Activated CD8-positive, alpha-beta memory T cell treated with anti-CD3 and anti-CD28 coated beads, Interleukin-2, amount 10 ng/mL, durations not matched to agents 7 days and 5 days (primary cell): ENCODE data around the gene BLOC1S1. TPM values are rescaled to one million over a fixed set of nuclear protein-coding genes. Genes with fewer than 3 reads are reported as not detected.

ENCODE experiments used
- ATAC-seq: fragments of 150-1000 bp; cut with Tn5 transposase; one replicate; pipeline ENCODE4 v1.10.0; 2021; ENCODE audit warnings: moderate library complexity
- CTCF ChIA-PET: fragments of 350-600 bp; sonication (Branson Sonifier 250); formaldehyde crosslinking; loops from one replicate; lab custom pipeline; 2021; ENCODE audit warnings: antibody characterized with exemption; lab: Charles Lee
- DNase-seq: peaks from one replicate; pipeline ENCODE4 v3.0.0-alpha.2; 2020
- H3K27ac Mint-ChIP-seq: one replicate; pipeline ENCODE4 v1.8.0; 2021; ENCODE audit warnings: mild to moderate bottlenecking, mixed read lengths
- H3K27me3 Mint-ChIP-seq: one replicate; pipeline ENCODE4 v1.8.0; 2021; ENCODE audit warnings: mixed read lengths
- H3K36me3 Mint-ChIP-seq: one replicate; pipeline ENCODE4 v1.8.0; 2021; ENCODE audit warnings: mild to moderate bottlenecking, mixed read lengths
- H3K4me1 Mint-ChIP-seq: one replicate; pipeline ENCODE4 v1.8.0; 2021; ENCODE audit warnings: mixed read lengths
- H3K4me3 Mint-ChIP-seq: one replicate; pipeline ENCODE4 v1.8.0; 2021; ENCODE audit warnings: mild to moderate bottlenecking, moderate library complexity, mixed read lengths
- H3K9me3 Mint-ChIP-seq: one replicate; pipeline ENCODE4 v1.8.0; 2022; ENCODE audit warnings: low read depth, mixed read lengths
- total RNA-seq, 2 experiments: library from RNA; stranded (reverse); gene quantifications; one replicate each; pipeline ENCODE4 v1.2.3, GENCODE V29; 2021

BLOC1S1 gene
- total RNA-seq, 2 experiments from 2014 or later = 151 to 152 TPM

DNA sequence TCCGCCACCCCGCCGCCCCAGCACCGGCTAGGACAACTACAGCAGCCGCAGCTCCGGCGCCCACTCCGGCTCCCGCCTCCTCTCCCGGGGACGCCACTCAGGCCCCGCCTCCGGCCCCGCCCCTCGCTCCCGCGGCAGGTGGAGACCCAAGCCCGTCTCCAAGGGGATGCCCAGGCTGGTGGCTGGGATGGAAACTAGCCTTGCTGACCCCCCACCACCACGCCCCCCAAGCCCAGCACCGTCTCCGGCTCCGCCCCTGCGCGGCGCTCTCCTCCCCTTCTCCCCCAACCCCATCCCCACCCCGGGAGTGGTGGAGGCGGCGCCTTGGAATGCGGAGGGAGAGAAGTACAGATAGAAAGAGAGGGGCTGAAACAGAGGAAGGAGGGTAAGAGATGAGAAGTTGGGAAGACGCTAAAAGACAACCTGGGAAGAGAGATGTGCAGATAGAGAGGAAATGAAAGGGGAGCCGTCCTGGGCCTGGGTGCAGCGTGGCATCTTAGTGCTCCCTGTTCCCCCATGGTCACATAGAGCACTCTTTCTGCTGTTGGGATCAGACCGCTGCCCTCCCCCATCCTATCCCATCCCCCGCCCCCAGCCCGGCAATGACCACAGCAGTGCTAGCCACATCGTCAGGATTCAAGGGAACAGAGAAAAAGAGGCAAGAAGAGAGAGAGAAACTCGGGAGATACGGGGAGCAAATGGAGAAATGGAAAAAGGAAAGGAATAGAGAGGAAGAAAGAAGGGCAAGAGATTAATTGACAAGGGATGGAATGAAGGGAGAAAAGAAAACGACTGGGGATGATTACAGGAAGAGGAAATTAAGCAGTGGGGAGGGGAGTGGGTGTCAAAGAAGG is 7.8 kb upstream of the BLOC1S1 start, which contains the start of gene ITGA7:
Gene ITGA7 (minus strand): TSS at position 64 of the 854 bp plus-strand sequence. CDS start 222 bp downstream, outside the sequence.
- no peaks in the 10 kb centered on the region for H3K36me3 Mint-ChIP-seq
- H3K9me3 Mint-ChIP-seq = no peaks in the 10 kb centered on the region
- no peak within 1 kb of the TSS for H3K27ac Mint-ChIP-seq
- peaks cover 49% of the 10 kb centered on the region for H3K27me3 Mint-ChIP-seq
- peak within 1 kb of the TSS; percentile 78 for H3K4me3 Mint-ChIP-seq
- peaks cover 16% of the 10 kb centered on the region for H3K4me1 Mint-ChIP-seq
- peak; percentile 93 for ATAC-seq
- CTCF ChIA-PET = interaction anchor here (1.0 to 1.2 kb wide), 2 partner anchors 40 to 64 kb away, joined by 3 to 5 read pairs; no protein-coding TSS in a partner anchor
- DNase-seq = peak; percentile 69

DNA sequence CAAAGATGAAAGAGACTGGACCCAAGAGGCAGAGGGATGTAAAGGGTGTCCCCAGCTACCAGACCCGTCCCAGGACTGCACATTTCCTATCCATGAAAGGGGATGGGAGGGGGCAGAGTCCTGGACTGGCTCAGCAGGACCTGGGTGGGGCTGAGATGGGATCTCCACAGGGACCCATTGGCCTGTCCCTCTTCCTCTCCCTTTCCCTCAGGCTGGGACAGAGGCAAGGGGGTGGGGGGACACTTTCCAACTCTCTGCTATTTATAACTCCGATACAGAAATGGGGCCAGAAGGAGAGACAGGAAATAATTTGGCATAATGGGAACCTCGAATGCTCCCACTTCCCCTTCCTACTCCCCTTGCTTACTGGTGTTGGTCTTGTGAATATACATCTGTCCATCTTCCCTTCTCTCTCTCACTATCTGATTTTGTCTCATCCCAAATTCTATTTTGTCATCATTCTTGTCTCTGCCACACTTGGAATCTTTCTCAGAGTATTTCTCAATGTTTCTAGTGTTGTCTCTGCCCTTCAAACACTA is 7.1 kb upstream of the BLOC1S1 start:
- Mint-ChIP-seq H3K27me3 (peaks cover 49% of the 10 kb centered on the region), H3K36me3 (no peaks in the 10 kb centered on the region), H3K9me3 (no peaks in the 10 kb centered on the region), H3K27ac (no peak overlapping the region), H3K4me1 (peaks cover 16% of the 10 kb centered on the region), H3K4me3 (peak overlapping the region; percentile 78)
- DNase-seq (no peak), ATAC-seq (no peak)
- CTCF ChIA-PET = no interaction called here

DNA sequence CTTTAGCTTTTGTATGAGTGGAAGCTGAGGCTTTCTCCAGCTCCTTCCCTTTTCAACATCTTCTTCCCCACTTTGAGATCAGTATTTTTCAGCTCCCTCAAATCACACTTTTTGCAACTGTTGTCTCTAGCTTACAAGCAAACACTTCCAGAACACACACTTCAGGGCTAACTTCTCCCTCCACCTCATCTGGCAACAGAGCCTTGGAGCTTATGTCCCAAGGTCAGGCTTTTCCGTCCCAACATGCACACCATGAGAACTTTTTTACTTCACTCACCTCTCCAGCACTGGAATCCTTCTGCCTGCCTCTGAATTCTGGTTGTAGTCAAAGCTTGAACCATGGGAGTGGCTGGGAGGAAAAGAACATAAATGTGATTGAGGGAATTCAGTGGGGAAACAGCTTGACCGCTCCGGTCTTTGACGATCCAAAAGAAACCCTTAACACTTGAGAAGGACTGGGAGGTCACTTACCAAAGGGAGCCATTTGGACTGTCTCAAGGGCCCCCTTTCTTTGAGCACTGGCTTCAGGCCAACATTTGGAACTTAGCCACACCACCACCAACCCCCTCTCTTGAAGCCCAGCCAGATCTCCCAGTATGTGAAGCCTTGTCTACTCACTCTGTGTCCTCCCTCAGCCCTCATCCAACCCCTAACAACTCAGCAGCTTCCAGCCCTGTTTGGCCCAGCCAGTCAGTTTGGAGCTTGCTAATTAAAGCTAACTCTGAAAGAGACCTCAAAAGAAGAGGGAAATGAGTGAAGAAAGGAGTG is 3.9 kb upstream of the BLOC1S1 start:
- CTCF ChIA-PET = interaction anchor here (1.0 kb wide), 1 partner anchor 9 kb away, joined by 3 read pairs; no protein-coding TSS in a partner anchor
- H3K9me3 Mint-ChIP-seq = no peaks in the 10 kb centered on the region
- ATAC-seq (no peak), DNase-seq (no peak)
- no peaks in the 10 kb centered on the region for H3K36me3 Mint-ChIP-seq
- H3K27ac Mint-ChIP-seq = no peak overlapping the region
- H3K27me3 Mint-ChIP-seq = peaks cover 37% of the 10 kb centered on the region
- H3K4me3 Mint-ChIP-seq = no peak overlapping the region
- peaks cover 27% of the 10 kb centered on the region for H3K4me1 Mint-ChIP-seq

DNA sequence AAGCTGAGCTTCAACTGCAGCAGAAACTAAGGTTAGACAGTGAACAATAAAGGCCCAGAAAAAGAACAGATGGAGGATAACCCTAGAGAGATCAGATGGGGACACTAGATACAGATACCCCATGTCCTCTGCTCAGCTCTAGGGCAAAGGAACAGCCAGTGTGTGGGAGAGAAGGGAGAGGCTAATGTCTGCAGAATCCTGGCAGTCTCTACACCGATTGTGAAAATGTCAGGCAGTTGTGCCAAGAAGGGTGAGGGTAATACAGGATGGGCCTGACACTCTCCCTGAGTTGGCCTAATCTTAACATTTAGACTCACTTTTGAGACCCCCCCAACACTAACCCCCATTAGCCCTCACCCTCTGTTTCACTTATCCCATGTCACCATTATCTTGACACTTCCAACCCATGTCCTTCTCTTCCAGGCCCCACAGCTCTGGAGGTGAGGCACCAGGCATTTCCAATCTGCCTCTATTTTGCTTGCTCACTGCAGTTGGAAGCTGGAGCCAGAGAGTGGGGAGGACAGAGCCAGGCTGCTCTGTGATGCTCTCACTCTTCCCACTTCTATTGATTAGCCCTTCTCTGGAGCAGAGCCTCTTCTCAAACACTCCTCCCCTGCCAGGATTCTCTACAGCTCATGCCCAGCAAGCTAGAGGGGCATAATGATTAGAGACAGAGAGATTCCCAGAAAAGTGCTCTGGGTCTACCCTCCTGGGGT is 3.0 kb upstream of the BLOC1S1 start:
- CTCF ChIA-PET = interaction anchor here (1.0 kb wide), 1 partner anchor 8 kb away, joined by 3 read pairs; no protein-coding TSS in a partner anchor
- Mint-ChIP-seq H3K27me3 (peaks cover 31% of the 10 kb centered on the region), H3K27ac (no peak overlapping the region), H3K36me3 (no peaks in the 10 kb centered on the region), H3K4me3 (no peak overlapping the region), H3K4me1 (peaks cover 34% of the 10 kb centered on the region), H3K9me3 (no peaks in the 10 kb centered on the region)
- DNase-seq = no peak
- no peak for ATAC-seq

DNA sequence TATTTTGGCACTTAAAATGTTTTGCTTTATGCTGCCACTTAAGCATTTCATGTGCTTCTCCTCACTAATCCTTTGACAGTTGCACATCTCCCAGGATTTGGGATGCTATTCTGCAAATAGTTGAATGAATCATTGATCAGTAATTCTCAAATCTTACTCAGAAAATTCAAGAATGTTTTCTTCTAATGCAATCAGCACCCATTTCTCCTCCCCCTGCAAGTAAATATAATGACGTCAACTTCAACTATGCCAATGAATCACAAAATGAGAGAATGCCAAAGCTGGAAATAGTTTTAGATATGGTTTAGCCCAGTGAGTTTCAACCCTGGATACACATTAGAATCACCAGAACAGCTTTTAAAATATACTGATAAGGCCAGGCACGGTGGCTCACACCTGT is 2.1 kb upstream of the BLOC1S1 start:
- no peaks in the 10 kb centered on the region for H3K9me3 Mint-ChIP-seq
- H3K27ac Mint-ChIP-seq = no peak overlapping the region
- no peak overlapping the region for H3K4me3 Mint-ChIP-seq
- ATAC-seq (no peak), DNase-seq (no peak)
- CTCF ChIA-PET = no interaction called here
- peaks cover 35% of the 10 kb centered on the region for H3K4me1 Mint-ChIP-seq
- H3K27me3 Mint-ChIP-seq = peaks cover 25% of the 10 kb centered on the region
- peaks cover 5% of the 10 kb centered on the region for H3K36me3 Mint-ChIP-seq

DNA sequence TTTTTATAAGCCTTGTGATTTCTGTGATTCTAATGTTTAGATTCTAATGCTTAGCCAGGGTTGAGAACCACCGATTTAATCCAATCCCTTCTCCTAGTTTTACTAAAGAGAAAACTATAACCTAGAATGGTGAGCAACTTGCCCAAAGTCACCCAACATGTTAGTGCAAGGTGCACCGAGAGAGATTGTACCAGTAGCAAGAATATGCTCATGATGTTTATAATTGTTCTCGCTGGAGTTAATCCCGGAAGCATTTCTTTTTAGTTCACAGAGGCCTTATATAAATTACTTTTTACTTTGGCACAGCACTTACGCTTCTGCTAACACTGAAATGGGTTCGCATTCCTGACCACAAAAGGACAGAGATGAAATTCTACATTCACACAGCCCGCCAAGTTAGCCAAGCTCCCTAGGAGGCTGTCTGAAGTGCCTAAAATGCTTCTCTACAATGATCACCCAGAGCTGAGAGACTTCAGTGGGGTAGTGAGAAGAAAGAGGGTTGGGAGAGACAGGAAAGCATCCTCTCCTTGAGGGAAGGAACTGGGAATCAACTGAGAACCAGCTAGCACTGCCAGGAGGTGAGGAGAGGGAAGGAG is 579 bp upstream of the BLOC1S1 start:
- DNase-seq (no peak), ATAC-seq (no peak)
- H3K27ac Mint-ChIP-seq = peak overlapping the region; percentile 90
- peaks cover 42% of the 10 kb centered on the region for H3K4me1 Mint-ChIP-seq
- no peaks in the 10 kb centered on the region for H3K9me3 Mint-ChIP-seq
- H3K4me3 Mint-ChIP-seq = peak overlapping the region; percentile 90
- CTCF ChIA-PET = interaction anchor here (0.8 to 11.3 kb wide), 8 partner anchors 9 to 225 kb away, joined by 3 to 233 read pairs (median 8); partner anchors contain the start of gene CD63
- peaks cover 5% of the 10 kb centered on the region for H3K36me3 Mint-ChIP-seq
- peaks cover 12% of the 10 kb centered on the region for H3K27me3 Mint-ChIP-seq

DNA sequence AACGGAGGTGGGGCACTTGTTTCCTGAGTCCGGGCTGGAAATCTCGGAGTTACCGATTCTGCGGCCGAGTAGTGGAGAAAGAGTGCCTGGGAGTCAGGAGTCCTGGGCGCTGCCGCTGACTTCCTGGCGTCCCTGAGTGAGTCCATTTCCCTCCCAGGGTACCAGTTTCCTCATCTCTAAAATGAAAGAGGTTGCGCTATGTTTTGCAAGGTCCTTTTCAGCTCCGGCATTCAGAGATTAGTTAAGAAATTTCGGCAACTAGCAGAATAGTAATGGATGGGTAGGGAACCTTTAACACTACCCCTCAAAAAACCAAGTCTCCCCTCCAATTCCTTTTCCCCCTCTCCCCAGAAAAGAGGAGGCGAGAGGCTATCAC is 724 bp downstream of the BLOC1S1 start:
- Mint-ChIP-seq H3K9me3 (no peaks in the 10 kb centered on the region), H3K27ac (peak overlapping the region; percentile 90), H3K27me3 (peaks cover 7% of the 10 kb centered on the region), H3K4me1 (peaks cover 55% of the 10 kb centered on the region), H3K36me3 (peaks cover 5% of the 10 kb centered on the region), H3K4me3 (peak overlapping the region; percentile 90)
- ATAC-seq (no peak), DNase-seq (no peak)
- CTCF ChIA-PET = interaction anchor here (1.4 to 11.3 kb wide), 6 partner anchors 8 to 224 kb away, joined by 5 to 233 read pairs (median 12); partner anchors contain the start of gene CD63

DNA sequence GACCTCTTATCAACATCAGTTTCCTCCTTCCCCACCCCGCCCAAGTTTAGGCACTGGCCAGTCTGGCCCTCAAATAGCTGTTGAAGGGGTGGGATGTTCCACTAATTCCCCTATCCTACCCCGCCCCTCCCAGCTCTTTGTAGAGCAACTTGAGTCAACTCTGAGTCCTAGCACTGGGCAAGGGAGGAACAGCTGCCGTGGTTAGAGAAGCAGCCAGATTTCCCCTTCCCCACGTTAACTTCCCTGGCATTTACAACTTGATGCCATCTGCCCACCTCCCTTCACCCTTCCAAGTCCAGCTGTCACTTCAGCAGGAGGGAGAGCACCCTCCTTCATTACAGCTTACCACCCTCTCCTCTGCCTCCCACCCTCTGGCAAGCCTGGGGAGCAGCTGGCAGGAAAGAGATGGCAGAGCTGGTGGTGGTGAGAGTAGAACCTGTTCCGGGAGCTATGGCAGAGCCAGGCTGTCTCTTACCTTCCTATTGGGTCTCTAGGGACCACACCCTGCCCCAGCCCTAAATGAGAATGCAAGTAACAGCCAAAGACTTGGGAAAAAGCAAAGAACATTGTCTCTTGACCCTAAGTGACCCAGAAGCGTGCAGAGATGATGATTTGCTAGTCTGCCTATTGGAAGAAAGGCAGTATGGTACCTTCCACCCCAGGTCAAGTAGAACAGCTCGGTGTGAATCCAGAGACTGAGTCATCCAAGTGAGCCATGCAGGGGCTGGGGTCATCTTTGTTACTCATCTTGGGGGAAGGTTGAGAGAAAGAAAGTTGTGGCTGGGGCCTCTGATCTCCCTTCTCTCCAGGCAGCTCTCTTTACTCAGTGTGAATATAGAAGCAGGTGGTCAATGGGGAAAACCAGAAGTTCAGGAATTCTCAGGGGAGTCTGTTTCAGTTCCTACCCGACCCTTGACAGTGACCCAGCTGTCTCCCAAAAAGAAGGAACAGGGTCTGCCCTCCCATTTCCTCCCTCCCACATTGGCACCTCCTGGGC is 1.5 kb downstream of the BLOC1S1 start:
- Mint-ChIP-seq H3K27me3 (peaks cover 2% of the 10 kb centered on the region), H3K4me1 (peaks cover 60% of the 10 kb centered on the region), H3K36me3 (peaks cover 6% of the 10 kb centered on the region), H3K27ac (peak overlapping the region; percentile 90), H3K9me3 (no peaks in the 10 kb centered on the region), H3K4me3 (peak overlapping the region; percentile 90)
- ATAC-seq = no peak
- no peak for DNase-seq
- CTCF ChIA-PET = interaction anchor here (1.0 to 11.3 kb wide), 5 partner anchors 7 to 71 kb away, joined by 4 to 233 read pairs (median 15); partner anchors contain the start of gene CD63

DNA sequence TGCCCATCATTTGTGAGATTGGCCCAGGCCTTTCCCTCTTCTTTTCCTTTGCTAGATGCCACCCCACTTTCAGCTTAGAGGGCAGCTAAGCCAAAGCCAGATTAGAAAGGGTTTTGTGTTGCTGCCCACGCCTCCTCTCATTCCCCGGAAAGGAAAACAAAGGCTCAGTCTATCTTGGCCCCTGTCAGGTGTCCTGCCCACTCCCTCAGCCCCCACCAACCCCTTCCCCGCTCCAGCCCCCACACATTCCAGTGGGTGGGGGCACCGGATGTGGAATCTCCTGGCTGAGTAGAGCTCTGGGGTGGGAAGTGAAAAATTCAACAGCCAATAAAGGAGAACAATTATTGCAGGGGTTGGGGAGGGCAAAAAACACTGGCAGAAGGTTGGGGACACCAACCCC is 2.2 kb downstream of the BLOC1S1 start:
- CTCF ChIA-PET = interaction anchor here (1.0 to 11.3 kb wide), 4 partner anchors 12 to 71 kb away, joined by 4 to 233 read pairs (median 16); partner anchors contain the start of gene CD63
- H3K4me3 Mint-ChIP-seq = peak overlapping the region; percentile 90
- H3K4me1 Mint-ChIP-seq = peaks cover 60% of the 10 kb centered on the region
- DNase-seq = no peak
- no peaks in the 10 kb centered on the region for H3K9me3 Mint-ChIP-seq
- no peak for ATAC-seq
- no peak overlapping the region for H3K27ac Mint-ChIP-seq
- peaks cover 6% of the 10 kb centered on the region for H3K36me3 Mint-ChIP-seq
- peaks cover 2% of the 10 kb centered on the region for H3K27me3 Mint-ChIP-seq

DNA sequence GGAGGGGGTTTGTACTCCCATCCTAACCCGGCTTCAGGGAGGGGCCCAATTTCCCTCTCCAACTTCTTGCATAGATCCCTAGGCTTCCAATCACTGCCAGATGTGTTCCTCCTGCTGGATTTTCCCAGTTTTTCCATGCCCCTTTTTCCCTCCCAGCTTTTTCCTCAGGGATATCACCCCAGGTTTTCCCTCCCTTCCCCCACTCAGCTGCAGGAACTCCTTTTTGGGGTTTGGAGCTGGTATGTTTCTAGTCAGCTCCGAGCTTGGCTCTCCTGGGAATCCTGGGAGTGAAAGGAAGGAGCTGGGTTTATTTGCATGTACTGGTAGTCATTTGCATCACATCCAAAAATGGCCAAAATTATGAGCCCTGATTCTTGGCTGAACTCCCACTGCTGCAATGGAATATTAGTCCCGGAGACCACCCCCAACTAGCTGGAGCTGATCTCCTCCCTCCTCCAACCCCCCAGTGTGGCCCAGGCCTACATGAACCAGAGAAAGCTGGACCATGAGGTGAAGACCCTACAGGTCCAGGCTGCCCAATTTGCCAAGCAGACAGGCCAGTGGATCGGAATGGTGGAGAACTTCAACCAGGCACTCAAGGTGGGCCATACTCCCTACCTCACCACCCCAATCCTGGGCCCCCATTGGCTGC is 2.9 kb downstream of the BLOC1S1 start:
- Mint-ChIP-seq H3K27ac (no peak overlapping the region), H3K4me3 (no peak overlapping the region), H3K4me1 (peaks cover 60% of the 10 kb centered on the region), H3K9me3 (no peaks in the 10 kb centered on the region), H3K36me3 (peaks cover 6% of the 10 kb centered on the region), H3K27me3 (peaks cover 2% of the 10 kb centered on the region)
- DNase-seq (no peak), ATAC-seq (no peak)
- CTCF ChIA-PET = interaction anchor here (2.0 to 11.3 kb wide), 3 partner anchors 11 to 18 kb away, joined by 7 to 233 read pairs (median 26); partner anchors contain the start of gene CD63

DNA sequence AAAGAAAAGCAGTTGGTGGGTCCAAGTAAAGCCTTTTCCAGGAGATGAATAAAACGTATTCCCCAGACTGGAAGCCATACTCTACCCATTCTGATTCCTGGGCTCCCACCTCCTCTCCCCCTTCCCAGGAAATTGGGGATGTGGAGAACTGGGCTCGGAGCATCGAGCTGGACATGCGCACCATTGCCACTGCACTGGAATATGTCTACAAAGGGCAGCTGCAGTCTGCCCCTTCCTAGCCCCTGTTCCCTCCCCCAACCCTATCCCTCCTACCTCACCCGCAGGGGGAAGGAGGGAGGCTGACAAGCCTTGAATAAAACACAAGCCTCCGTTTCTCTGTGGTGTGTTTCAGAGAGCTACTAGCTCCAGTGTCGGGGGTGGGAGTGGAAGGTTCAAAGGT is 3.5 kb downstream of the BLOC1S1 start:
- Mint-ChIP-seq H3K27me3 (peaks cover 2% of the 10 kb centered on the region), H3K4me1 (peaks cover 61% of the 10 kb centered on the region), H3K27ac (no peak overlapping the region), H3K36me3 (peaks cover 6% of the 10 kb centered on the region), H3K9me3 (no peaks in the 10 kb centered on the region), H3K4me3 (no peak overlapping the region)
- ATAC-seq = no peak
- CTCF ChIA-PET = interaction anchor here (1.2 to 11.3 kb wide), 4 partner anchors 11 to 207 kb away, joined by 3 to 233 read pairs (median 14); partner anchors contain the start of gene CD63
- no peak for DNase-seq
